GM10248 (cell line): ENCODE measurements around the gene KCNK15.

Experiments
- CTCF ChIA-PET: fragments of 300-600 bp; sonication (Branson Sonifier 250); formaldehyde crosslinking; extraction: SDS; loops from one replicate; lab custom pipeline; 2021; ENCODE audit warnings: antibody characterized with exemption; lab: Yijun Ruan, JAX
- POLR2A ChIA-PET: fragments of 350-650 bp; sonication (Branson Sonifier 250); formaldehyde crosslinking; extraction: SDS; loops from one replicate; lab custom pipeline; 2020; ENCODE audit warnings: antibody characterized with exemption; lab: Yijun Ruan, JAX
- DNase-seq: peaks from one replicate; pipeline ENCODE4 v3.0.0; 2012; ENCODE audit errors: extremely low spot score
- CTCF ChIP-seq: IDR thresholded peaks from 2 replicates; pipeline ENCODE4 v1.5.1; 2012; ENCODE audit warnings: mild to moderate bottlenecking, low read depth; ENCODE audit errors: extremely low read depth, missing control alignments, control extremely low read depth

KCNK15 gene

GRCh38 chr20:44737116-44737515 lies 8.5 kb upstream of the KCNK15 start:
- no peak for DNase-seq
- TF ChIP-seq CTCF: no peak
- CTCF ChIA-PET: interaction anchor here (0.9 to 8.5 kb wide), 3 partner anchors 9 to 53 kb away, joined by 3 to 63 read pairs (median 4); partner anchors contain the start of gene KCNK15
- POLR2A ChIA-PET: no interaction called here

GRCh38 chr20:44738813-44739477 lies 6.7 kb upstream of the KCNK15 start:
- ChIA-PET POLR2A (no interaction called here), CTCF (interaction anchor here (1.8 to 8.5 kb wide), 2 partner anchors 9 to 55 kb away, joined by 9 to 63 read pairs; no protein-coding TSS in a partner anchor)
- DNase-seq: peak; percentile 69
- no peak for TF ChIP-seq CTCF

- TF ChIP-seq CTCF: no peak
- ChIA-PET POLR2A (no interaction called here), CTCF (interaction anchor here (8.5 kb wide), 1 partner anchor 56 kb away, joined by 63 read pairs; no protein-coding TSS in a partner anchor)
- DNase-seq: no peak
Observed at GRCh38 chr20:44739942-44740341, 5.7 kb upstream of the KCNK15 start.

- DNase-seq: no peak
- ChIA-PET CTCF (interaction anchor here (0.7 to 8.5 kb wide), 4 partner anchors 10 to 354 kb away, joined by 3 to 63 read pairs (median 8); no protein-coding TSS in a partner anchor), POLR2A (no interaction called here)
- no peak for TF ChIP-seq CTCF
Observed at GRCh38 chr20:44742304-44743079, 3.2 kb upstream of the KCNK15 start.

GRCh38 chr20:44743080-44743701 lies 2.5 kb upstream of the KCNK15 start:
- ChIA-PET POLR2A (no interaction called here), CTCF (interaction anchor here (0.7 to 8.5 kb wide), 5 partner anchors 10 to 353 kb away, joined by 3 to 63 read pairs (median 4); no protein-coding TSS in a partner anchor)
- DNase-seq: no peak
- no peak for TF ChIP-seq CTCF
